Activated CD8-positive, alpha-beta T cell treated with anti-CD3 and anti-CD28 coated beads, Interleukin-2, amount 10 ng/mL, durations not matched to agents 7 days and 5 days (primary cell): ENCODE measurements around the gene NEK11. TPM values are rescaled to one million over a fixed set of nuclear protein-coding genes. Genes with fewer than 3 reads are reported as not detected.

Experiments
- ATAC-seq: fragments of 150-1000 bp; cut with Tn5 transposase; one replicate; pipeline ENCODE4 v1.10.0; 2021; ENCODE audit warnings: moderate library complexity
- CTCF ChIA-PET: fragments of 350-600 bp; sonication (Branson Sonifier 250); formaldehyde crosslinking; loops from one replicate; lab custom pipeline; 2021; ENCODE audit warnings: antibody characterized with exemption; lab: Charles Lee
- POLR2A ChIA-PET: fragments of 350-600 bp; sonication (Branson Sonifier 250); formaldehyde crosslinking; loops from one replicate; lab custom pipeline; 2021; ENCODE audit warnings: antibody characterized with exemption; lab: Charles Lee
- DNase-seq: peaks from one replicate; pipeline ENCODE4 v3.0.0-alpha.2; 2020
- H3K27ac Mint-ChIP-seq: one replicate; pipeline ENCODE4 v1.8.0; 2021; ENCODE audit warnings: mild to moderate bottlenecking, mixed read lengths
- H3K27me3 Mint-ChIP-seq: one replicate; pipeline ENCODE4 v1.8.0; 2021; ENCODE audit warnings: low read depth, mixed read lengths
- H3K36me3 Mint-ChIP-seq: one replicate; pipeline ENCODE4 v1.8.0; 2021; ENCODE audit warnings: low read depth, mixed read lengths
- H3K4me1 Mint-ChIP-seq: one replicate; pipeline ENCODE4 v1.8.0; 2021; ENCODE audit warnings: low read depth, mixed read lengths
- H3K4me3 Mint-ChIP-seq: one replicate; pipeline ENCODE4 v1.8.0; 2021; ENCODE audit warnings: mild to moderate bottlenecking, mixed read lengths
- H3K9me3 Mint-ChIP-seq: one replicate; pipeline ENCODE4 v1.8.0; 2022; ENCODE audit warnings: mixed read lengths; ENCODE audit not compliant: insufficient read depth
- total RNA-seq, 2 experiments: library from RNA; stranded (reverse); gene quantifications; one replicate each; pipeline ENCODE4 v1.2.3, GENCODE V29; 2021

Gene NEK11
- total RNA-seq, 2 experiments from 2014 or later, result 0.58 to 1.7 TPM

GRCh38 chr3:131381445-131382291 lies 355.0 kb downstream of the NEK11 start, which contains the start of gene NUDT16:
Gene NUDT16 (plus strand): TSS chr3:131381774. CDS start chr3:131381805, 31 bp downstream.
- peaks cover 25% of the 10 kb centered on the region for H3K4me1 Mint-ChIP-seq
- ATAC-seq (peak; percentile 99), DNase-seq (peak; percentile 99)
- ChIA-PET POLR2A (interaction anchor here (1.0 kb wide), 1 partner anchor 18 kb away, joined by 3 read pairs; no protein-coding TSS in a partner anchor), CTCF (interaction anchor here (0.6 to 2.0 kb wide), 3 partner anchors 131 to 348 kb away, joined by 3 to 11 read pairs (median 4); no protein-coding TSS in a partner anchor)
- no peaks in the 10 kb centered on the region for H3K9me3 Mint-ChIP-seq
- peaks cover 11% of the 10 kb centered on the region for H3K36me3 Mint-ChIP-seq
- peak within 1 kb of the TSS; percentile 94 for H3K4me3 Mint-ChIP-seq
- H3K27me3 Mint-ChIP-seq, result no peaks in the 10 kb centered on the region
- H3K27ac Mint-ChIP-seq, result peak within 1 kb of the TSS; percentile 94

DNA sequence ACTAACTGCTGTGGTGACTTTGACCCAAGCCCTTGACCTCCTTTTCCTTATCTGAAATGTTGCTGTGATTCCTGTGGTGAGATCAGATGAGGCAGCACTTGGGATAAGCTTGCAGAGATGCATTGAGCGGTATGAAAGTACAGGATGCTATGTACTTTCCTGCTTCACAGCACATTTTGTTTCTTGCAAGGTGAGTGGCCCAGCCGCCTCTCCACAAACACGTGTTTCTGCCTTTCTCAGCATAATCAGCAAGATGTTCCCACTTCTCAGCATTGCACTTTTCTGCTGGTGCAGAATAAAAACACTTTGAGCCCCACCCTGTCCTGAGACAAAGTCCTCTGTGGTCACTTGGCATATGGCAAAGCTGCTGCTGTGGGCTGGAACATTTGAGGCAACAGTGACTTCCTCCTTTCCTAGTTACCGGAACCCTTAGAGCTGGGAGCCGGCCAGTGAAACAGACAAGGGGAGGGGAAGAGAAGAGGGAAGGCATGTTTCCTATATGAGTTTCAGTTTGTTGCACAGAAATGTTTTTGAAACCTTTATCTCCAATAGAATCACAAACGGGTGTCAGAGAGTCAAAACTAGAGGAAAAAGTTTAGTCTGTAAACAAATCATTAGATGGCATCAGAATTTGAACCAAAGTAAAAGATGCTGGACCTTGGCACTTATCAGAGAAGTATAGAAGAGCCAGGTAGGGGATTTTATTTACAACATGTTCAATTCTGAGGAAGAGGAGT lies 359.9 kb downstream of the NEK11 start:
- H3K4me3 Mint-ChIP-seq, result no peak overlapping the region
- no peak overlapping the region for H3K27ac Mint-ChIP-seq
- CTCF ChIA-PET, result interaction anchor here (1.2 kb wide), 1 partner anchor 360 kb away, joined by 3 read pairs; the partner anchor contains the start of genes ASTE1 and NEK11

GRCh38 chr3:131387796-131388489 lies 361.3 kb downstream of the NEK11 start:
- POLR2A ChIA-PET, result no interaction called here
- no peak overlapping the region for H3K4me3 Mint-ChIP-seq
- DNase-seq, result no peak
- H3K27ac Mint-ChIP-seq, result no peak overlapping the region
- H3K36me3 Mint-ChIP-seq, result peaks cover 7% of the 10 kb centered on the region
- peaks cover 14% of the 10 kb centered on the region for H3K4me1 Mint-ChIP-seq
- no peaks in the 10 kb centered on the region for H3K27me3 Mint-ChIP-seq
- ATAC-seq, result no peak
- no peaks in the 10 kb centered on the region for H3K9me3 Mint-ChIP-seq
- CTCF ChIA-PET, result no interaction called here

More for the DNA sequence above, 359.9 kb downstream of the NEK11 start:
- no peaks in the 10 kb centered on the region for H3K27me3 Mint-ChIP-seq
- peaks cover 7% of the 10 kb centered on the region for H3K36me3 Mint-ChIP-seq
- no peak for ATAC-seq
- H3K9me3 Mint-ChIP-seq, result no peaks in the 10 kb centered on the region
- DNase-seq, result no peak
- POLR2A ChIA-PET, result no interaction called here
- peaks cover 22% of the 10 kb centered on the region for H3K4me1 Mint-ChIP-seq

DNA sequence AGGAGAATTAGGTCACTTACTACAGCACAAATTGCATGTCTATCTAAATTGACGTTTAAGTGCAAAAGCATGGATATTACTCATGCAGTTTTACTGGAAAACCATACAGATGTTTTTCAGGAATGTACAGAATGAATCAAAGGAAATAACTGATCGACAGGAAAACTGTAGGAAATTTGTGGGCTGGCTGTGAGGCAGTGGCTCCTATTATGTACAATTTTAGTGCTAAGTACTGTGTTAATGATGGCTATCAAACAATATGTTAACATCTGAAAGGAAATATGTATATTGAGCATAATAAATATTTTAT lies 361.8 kb downstream of the NEK11 start:
- no peak for DNase-seq
- ChIA-PET CTCF (no interaction called here), POLR2A (no interaction called here)
- Mint-ChIP-seq H3K4me1 (peaks cover 14% of the 10 kb centered on the region), H3K27me3 (no peaks in the 10 kb centered on the region), H3K27ac (no peak overlapping the region), H3K36me3 (peaks cover 7% of the 10 kb centered on the region), H3K9me3 (no peaks in the 10 kb centered on the region), H3K4me3 (no peak overlapping the region)
- ATAC-seq, result no peak

DNA sequence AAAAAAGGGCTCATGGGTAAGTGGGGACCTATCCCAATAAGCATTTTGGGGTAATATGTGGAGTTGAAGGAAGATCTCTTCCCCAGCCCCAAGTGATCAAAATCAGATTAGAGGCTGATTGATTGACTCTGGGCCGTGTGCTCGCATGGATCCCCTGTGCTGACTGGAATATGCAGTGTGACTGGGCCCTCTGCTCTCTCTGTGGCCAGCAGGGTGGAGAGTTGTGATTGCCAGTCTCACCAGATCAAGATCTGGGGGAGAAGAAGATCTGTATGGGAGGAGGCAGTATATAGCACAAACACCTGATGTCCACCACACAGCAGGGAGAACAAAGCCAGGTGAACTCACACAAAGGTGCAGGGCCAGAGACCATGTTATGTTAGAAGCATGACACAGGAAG lies 363.7 kb downstream of the NEK11 start:
- peaks cover 3% of the 10 kb centered on the region for H3K36me3 Mint-ChIP-seq
- H3K27me3 Mint-ChIP-seq, result no peaks in the 10 kb centered on the region
- no peak overlapping the region for H3K4me3 Mint-ChIP-seq
- no peak for DNase-seq
- ChIA-PET POLR2A (no interaction called here), CTCF (no interaction called here)
- no peaks in the 10 kb centered on the region for H3K9me3 Mint-ChIP-seq
- ATAC-seq, result no peak
- peaks cover 14% of the 10 kb centered on the region for H3K4me1 Mint-ChIP-seq
- no peak overlapping the region for H3K27ac Mint-ChIP-seq

DNA sequence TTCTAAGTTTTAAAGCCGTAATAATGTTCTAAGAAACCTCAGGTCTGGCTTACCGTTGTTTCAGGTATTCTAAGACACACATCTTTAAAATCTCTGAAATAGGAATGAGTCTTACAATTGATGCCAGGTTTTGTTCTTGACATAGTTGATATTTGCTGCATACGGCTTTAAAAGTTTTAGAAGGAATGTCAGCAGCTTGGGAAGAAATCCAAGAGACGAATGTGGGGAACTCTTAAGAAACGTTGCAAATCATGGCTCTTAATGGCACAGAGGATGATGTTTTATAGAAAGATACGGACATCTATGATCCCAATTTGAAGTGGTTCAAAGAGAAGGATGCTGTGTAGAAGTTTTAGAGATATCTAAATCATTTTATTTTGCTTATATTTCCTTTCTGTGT lies 366.4 kb downstream of the NEK11 start:
- no peak overlapping the region for H3K4me3 Mint-ChIP-seq
- no peaks in the 10 kb centered on the region for H3K4me1 Mint-ChIP-seq
- CTCF ChIA-PET, result no interaction called here
- DNase-seq (no peak), ATAC-seq (no peak)
- POLR2A ChIA-PET, result no interaction called here
- H3K9me3 Mint-ChIP-seq, result no peaks in the 10 kb centered on the region
- H3K36me3 Mint-ChIP-seq, result no peaks in the 10 kb centered on the region
- H3K27ac Mint-ChIP-seq, result no peak overlapping the region
- no peaks in the 10 kb centered on the region for H3K27me3 Mint-ChIP-seq

- ATAC-seq (no peak), DNase-seq (no peak)
- Mint-ChIP-seq H3K27me3 (no peaks in the 10 kb centered on the region), H3K9me3 (no peaks in the 10 kb centered on the region), H3K27ac (no peak overlapping the region), H3K36me3 (no peaks in the 10 kb centered on the region), H3K4me1 (no peaks in the 10 kb centered on the region), H3K4me3 (no peak overlapping the region)
- ChIA-PET POLR2A (no interaction called here), CTCF (no interaction called here)
Measured at GRCh38 chr3:131393868-131394267, 367.2 kb downstream of the NEK11 start.

DNA sequence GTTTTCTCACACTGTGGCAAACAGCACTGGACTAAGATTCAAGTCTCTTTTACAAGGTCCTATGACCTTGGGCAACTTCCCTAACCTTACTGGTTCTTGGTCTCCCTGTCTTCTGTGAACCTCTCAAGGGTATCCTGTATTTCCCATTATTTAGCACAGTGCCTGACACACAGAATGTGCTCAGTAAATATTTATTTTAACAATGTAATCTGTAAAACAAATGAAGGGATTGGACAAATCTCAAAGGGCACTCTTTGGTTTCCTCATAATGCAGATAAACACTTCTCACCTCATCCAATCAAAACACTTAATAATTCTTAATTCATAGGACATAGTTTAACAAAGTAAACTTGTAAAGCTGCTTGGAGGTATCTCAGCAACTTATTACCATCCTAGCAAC lies 367.7 kb downstream of the NEK11 start:
- ATAC-seq (no peak), DNase-seq (no peak)
- ChIA-PET CTCF (no interaction called here), POLR2A (no interaction called here)
- Mint-ChIP-seq H3K9me3 (no peaks in the 10 kb centered on the region), H3K4me3 (no peak overlapping the region), H3K27ac (no peak overlapping the region), H3K4me1 (no peaks in the 10 kb centered on the region), H3K27me3 (no peaks in the 10 kb centered on the region), H3K36me3 (no peaks in the 10 kb centered on the region)

GRCh38 chr3:131396170-131396569 lies 369.5 kb downstream of the NEK11 start:
- CTCF ChIA-PET, result no interaction called here

GRCh38 chr3:131397889-131398288 lies 371.2 kb downstream of the NEK11 start:
- Mint-ChIP-seq H3K27ac (no peak overlapping the region), H3K4me1 (no peaks in the 10 kb centered on the region), H3K4me3 (no peak overlapping the region), H3K36me3 (no peaks in the 10 kb centered on the region), H3K9me3 (no peaks in the 10 kb centered on the region), H3K27me3 (no peaks in the 10 kb centered on the region)
- POLR2A ChIA-PET, result no interaction called here
- CTCF ChIA-PET, result interaction anchor here (1.2 kb wide), 1 partner anchor 17 kb away, joined by 3 read pairs; no protein-coding TSS in a partner anchor
- ATAC-seq (no peak), DNase-seq (no peak)

More at GRCh38 chr3:131396170-131396569, 369.5 kb downstream of the NEK11 start:
- Mint-ChIP-seq H3K9me3 (no peaks in the 10 kb centered on the region), H3K27ac (no peak overlapping the region), H3K27me3 (no peaks in the 10 kb centered on the region), H3K36me3 (no peaks in the 10 kb centered on the region), H3K4me3 (no peak overlapping the region), H3K4me1 (no peaks in the 10 kb centered on the region)
- no peak for DNase-seq
- POLR2A ChIA-PET, result no interaction called here
- ATAC-seq, result no peak
